ENCODE data around the gene STON2.
"Not testable (repeated sequence)": the region's sequence is repeated elsewhere in the genome, so short reads cannot be mapped to it uniquely, and the experiment has no call there.

STON2 gene

DNA sequence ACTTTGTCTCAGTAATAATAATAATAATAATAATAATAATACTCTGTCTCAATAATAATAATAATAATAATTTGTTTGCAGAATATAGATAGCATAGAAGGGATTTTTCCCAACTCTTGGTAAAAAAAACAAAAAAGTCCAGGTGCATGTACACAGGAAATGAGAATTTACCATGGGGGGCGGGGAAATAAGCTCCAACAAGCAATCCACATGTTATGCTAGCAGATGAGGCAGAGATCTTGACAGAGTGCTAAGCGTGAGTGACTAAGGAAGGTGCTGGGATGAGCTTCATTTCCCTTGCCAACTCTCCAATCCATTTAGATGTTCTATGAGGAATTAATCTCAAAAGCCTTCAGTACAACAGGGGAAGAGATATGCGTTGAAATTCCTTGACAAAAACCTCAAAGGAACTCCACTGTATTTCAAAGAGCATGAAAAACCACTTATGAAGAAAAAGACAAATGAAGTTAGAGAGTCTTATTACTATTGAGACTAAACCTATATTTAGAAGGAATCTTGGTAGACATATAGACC lies 134.4 kb downstream of the STON2 start:
- no peak for DNase-seq (ENCODE audit: low spot score)

DNA sequence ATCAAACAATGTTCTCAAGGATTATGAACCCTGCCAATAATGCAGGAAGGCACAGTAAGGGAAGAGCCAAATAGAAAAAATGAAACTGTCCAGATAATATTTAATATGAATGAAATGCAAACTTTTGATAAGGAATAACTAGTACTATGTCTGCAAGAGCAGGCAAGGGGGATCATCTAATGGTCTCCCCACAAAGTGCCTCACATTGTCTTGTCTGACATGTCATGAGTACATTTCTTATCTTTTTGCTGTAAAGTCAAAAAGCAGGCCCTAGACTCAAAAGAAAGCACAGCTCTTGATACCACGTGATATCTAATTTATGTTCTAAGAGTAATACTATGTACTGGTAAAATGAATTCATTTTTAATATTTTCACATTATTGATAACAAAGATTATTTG lies 135.5 kb downstream of the STON2 start:
- DNase-seq (ENCODE audit: low spot score): no peak

DNA sequence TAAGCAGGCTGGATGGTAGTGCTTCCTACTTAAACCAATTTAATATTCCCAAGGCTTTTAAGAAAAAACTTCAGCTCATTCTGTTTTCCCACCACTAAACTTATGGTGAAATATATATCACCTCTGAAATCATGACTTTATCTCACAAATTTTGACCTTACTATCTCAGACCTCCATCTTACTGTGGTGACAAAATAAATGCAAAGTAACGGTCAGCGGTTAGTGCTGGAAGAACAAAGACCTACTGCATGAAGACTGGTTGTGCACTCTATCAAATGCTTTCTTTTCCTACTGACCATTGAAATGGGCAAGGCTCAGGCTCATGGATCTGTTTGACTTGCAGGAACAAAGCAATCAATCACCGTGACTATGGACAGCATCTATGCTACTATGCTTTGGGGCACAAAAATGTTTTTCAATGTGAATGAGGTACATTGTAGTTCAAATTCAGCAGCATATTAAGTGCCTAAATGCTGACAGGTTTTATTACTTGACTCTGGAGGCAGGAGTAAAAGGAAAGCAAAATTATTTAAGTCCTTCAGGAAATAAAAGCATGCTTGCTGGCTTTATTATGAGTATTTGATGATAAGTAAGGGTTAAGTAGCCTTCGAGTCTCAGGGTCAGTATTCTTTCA lies 136.2 kb downstream of the STON2 start:
- DNase-seq (ENCODE audit: low spot score): no peak

DNA sequence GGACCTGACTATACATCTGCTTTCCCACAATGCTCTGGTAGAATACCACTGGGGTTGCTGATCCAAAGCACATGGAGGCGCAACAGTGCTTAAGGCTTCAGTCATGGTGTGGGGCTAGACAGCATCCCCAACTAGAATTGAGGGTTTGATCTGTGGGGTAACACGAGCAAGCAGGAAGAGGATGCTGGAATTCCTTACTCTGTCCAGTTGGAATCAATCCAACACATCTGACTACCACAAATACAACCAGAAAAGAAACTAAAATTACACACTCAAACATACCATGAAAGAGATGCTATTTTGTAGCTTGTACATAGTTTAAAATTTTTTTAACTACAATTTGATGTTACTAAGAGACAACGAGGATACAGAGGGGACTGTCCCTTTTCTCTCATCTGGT lies 138.9 kb downstream of the STON2 start:
- no peak for DNase-seq (ENCODE audit: low spot score)

DNA sequence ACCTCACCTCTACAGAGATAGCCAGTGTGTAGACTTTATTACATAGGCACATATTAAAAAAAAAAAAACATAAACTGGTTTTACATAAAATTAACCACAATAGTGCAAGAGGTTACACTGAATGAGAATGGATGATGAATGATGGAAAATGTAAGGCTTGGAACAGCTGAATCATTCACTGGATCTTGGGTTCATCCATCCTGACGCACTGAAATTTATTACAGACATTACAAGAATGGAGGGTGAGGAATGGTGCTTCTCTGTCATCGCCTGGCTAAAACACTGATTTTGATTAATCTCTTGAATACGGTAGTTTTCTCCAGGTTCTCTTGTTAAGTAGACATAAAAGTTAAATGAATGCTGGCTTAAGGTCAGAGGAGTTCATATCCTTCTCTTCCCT lies 139.4 kb downstream of the STON2 start:
- DNase-seq (ENCODE audit: low spot score): no peak

DNA sequence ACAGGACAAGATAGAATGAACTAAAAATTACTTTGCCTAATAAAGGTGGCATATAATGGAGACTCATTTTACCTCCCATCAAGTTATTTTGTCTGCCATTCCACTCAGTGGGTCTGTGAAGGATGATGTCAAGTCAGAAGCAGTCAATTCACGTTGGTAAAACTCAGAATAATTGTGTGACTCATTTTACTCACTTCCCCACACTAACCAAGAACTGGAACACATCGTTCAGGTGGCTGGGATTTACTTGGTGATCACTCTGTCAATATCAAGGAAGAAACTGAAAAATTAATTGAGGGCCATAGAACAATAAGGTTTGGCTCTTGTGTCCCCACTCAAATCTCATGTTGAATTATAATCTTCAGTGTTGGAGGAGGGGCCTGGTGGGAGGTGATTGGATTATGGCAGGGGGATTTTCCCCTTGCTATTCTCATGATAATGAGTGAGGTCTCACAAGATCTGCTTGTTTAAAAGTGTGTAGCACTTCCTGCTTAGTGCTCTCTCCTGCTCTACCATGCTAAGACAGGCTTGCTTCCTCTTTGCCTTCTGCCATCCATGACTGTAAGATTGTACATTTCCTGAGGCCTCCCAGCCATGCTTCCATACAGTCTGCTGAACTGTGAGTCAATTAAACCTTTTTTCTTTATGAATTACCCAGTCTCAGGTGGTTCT lies 143.7 kb downstream of the STON2 start:
- no peak for DNase-seq (ENCODE audit: low spot score)

DNA sequence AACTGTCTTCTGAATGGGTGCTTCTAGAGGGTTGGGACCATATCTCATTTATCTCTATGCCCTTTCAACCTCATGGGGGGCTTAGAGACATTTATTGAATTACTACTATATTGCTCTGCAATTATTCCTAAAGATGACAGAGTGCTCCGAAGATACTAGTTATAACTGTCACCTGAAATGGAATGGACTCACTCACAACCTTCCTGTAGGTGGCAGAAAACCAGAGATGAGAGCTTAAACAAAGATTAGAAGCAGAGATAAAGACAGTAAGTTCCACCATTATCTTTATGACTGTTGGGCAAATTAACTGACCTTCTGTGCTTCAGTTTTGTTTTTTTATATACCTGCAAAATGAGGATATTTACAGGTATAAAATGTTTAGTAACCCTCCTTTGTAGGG lies 147.8 kb downstream of the STON2 start:
- DNase-seq (ENCODE audit: low spot score): no peak

DNA sequence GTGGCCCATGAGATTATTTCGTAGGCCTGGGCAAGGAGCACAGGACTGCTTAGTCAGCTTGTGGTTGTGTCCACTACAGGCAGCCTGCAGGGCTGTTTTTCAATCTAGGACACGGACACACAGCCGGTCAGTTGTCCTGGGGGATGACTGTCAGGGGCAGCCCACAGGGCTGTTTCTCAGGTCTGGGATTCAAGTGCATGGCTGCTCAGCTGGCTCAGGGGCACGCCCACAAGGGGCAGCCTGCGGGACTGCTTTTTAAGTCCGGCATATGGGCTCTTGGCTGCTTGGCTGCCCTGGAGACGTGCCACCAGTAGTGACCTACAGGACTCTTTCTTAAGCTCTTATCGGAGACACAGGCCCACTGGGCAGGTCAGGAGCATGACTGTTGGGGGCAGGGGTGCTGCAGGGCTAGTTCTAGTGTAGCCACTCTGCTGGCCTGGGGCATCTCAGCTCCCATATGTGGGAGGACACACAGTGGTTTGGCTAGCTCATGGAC lies 152.8 kb downstream of the STON2 start:
- DNase-seq (ENCODE audit: low spot score): no peak

DNA sequence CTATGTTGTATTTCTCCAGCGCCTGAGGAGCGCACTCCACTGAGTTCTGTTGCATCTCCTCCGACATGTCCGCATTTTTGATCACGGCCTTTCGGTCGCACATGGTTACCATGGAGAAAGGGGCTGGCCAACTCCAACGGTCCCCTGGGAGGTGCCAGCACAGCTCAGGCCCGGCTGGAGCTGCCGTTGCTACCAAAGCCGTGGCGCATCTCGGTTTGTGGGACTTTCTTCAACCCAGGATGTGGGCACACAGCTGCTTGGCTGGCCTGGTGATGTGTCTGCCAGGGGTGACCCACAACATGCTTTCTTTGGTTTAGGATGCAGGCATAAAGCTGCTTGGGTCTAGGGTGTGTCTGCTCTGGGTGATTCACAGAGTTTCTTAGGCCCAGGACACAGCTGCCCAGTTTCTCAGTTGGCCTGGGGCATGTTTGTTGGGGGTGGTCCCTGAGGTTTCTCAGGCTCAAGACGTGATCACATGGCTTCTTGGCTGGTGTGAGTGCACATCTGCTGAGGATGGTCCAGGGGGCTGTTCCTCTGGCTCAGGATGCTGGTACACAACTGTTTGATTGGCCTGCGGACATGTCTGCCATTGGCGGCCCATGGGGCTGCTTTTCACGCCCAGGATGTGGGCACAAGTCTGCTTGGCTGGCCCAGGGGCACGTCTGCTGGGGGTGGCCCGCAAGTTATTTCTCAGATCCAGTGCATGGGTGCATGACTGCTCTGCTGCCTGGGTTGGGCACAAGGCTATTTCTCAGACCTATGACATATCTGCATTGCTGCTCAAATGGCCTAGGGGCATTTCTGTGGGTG lies 153.5 kb downstream of the STON2 start:
- no peak for DNase-seq (ENCODE audit: low spot score)

DNA sequence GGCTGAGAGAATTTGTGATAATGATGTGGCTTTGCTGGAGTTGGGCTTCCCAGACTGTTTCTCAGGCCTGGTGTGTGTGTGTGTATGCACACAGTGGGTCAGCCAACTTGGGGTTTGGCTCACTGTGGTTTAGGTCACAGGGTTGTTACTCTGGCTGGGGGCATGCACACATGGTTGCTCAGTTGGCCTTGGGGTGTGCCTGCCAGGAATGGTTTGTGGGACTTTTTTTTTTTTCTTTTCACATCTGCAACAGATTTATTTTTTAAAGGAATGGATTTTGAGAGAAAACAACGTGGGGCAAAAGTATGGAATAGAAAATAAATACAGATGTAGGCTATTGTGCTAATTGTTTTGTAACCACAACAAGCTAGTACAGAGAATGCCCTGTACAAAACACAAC lies 154.4 kb downstream of the STON2 start:
- no peak for DNase-seq (ENCODE audit: low spot score)

DNA sequence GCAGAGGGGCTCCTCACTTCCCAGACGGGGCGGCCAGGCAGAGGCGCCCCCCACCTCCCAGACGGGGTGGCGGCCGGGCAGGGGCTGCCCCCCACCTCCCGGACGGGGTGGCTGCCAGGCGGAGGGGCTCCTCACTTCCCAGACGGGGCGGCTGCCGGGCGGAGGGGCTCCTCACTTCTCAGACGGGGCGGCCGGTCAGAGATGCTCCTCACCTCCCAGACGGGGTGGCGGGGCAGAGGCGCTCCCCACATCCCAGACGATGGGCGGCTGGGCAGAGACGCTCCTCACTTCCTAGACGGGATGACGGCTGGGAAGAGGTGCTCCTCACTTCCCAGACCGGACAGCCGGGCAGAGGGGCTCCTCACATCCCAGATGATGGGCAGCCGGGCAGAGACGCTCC lies 155.7 kb downstream of the STON2 start:
- not testable (repeated sequence) for DNase-seq (ENCODE audit: low spot score)

DNA sequence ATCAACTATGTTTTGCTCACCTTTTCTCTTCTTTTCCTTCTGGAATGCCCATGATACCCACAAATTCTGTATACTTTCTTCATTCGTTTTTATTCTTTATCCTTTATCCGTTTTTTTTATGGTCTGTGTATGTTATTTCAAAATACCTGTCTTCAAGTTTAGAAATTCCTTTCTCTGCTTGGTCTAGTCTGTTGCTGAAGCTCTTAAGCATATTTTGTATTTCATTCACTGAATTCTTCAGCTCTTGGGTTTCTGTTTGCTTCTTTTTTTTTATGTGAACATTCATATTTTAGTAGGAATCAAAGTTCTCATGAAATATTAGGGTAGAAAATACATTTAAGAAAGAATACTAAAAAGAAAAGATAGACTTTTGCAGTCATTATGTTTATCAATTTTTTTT lies 156.6 kb downstream of the STON2 start:
- DNase-seq (ENCODE audit: low spot score): no peak

DNA sequence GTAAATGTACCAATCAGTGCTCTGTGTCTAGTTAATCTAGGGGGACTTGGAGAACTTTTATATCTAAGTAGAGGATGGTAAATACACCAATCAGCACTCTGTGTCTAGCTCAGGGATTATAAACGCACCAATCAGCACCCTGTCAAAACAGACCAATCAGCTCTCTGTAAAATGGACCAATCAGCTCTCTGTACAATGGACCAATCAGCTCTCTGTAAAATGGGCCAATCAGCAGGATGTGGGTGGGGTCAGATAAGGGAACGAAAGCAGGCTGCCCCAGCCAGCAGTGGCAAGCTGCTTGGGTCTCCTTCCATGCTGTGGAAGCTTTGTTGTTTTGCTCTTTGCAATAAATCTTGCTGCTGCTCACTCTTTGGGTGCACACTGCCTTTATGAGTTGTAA lies 163.3 kb downstream of the STON2 start:
- not testable (repeated sequence) for DNase-seq (ENCODE audit: low spot score)

DNA sequence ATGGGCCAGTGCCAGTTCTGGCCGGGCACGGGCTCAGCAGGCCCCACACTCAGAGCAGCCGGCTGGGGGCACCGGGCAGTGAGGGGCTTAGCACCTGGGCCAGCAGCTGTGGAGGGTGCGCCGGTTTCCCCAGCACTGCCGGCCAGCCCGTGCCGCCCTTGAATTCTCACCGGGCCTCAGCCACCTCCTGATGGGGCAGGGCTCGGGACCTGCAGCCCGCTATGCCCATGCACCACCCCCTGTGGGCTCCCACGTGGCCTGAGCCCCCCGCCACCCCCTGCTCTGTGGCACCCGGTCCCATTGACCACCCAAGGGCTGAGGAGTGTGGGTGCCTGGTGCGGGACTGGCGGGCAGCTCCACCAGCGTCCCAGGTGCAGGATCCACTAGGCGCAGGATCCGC lies 164.0 kb downstream of the STON2 start:
- DNase-seq (ENCODE audit: low spot score): no peak

DNA sequence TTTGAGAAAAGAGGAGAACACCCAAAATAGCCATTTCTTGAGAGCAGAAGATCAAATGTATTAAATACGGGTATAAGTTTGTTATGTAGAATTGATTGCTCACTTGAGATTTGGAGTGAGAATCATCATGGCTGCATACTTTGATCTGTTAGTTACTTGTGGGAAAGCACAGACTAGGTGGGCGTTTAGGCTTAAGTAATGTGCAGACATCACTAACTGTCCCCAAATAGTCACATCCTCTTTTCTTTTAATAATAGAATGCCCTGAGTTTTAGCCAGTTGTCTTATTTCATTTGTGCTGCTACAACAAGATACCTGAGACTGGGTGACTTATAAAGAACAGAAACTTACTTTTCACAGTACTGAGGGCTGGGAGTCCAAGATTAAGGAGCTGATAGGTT lies 165.0 kb downstream of the STON2 start:
- no peak for DNase-seq (ENCODE audit: low spot score)

DNA sequence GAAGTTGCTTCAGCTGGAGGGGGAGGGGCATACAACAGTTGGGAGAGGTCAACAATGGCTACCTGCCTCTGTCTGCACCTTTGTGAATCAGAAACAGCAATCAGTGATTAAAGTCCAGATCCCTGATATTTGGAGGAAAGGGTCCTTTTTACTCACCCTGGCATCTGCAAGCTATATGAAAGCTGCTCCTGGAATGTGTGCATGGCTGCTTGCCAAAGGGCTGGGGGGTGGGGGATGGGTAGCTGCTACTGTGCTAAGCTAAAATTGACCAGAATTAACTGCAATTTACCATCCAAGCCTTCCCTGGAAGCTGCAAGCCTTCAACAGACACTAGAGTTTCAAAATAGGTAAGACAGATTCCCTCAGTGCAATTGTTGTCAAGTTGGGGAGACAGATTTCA lies 165.8 kb downstream of the STON2 start:
- no peak for DNase-seq (ENCODE audit: low spot score)

DNA sequence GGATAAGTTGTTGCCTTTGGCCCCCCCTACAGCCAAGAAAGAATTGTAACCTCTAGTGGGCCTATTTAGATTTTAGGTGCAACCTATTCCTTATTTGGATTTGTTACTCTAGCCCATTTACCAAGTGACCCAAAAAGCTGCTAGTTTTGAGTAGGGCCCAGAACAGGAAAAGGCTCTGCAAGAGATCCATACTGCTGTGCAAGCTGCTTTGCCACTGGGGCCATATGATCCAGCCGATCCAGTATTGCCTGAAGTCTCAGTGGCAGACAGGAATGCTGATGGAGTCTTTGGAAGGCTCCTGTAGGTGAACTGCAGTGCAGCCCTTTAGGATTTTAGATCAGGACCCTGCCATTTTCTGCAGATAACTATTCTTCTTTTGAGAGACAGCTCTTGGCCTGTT lies 166.5 kb downstream of the STON2 start:
- no peak for DNase-seq (ENCODE audit: low spot score)

DNA sequence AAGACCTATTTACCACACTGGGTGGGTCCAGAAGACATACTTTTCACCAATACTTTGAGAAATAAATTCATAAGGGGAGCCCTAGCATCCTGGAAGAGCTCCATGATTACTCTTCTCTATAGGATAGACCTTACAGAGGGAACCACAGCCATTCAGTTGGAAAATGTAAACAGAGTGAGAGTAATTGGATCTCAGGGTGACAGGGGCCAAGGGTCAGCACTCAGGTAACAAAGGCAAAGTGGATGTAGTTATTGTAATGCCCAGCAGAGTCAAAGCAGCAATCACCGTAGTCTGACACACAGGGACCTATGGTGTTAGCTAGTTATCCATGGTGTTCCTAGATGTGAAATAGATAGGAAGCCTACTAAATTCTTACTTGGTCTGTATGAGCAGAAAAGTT lies 168.6 kb downstream of the STON2 start:
- no peak for DNase-seq (ENCODE audit: low spot score)

DNA sequence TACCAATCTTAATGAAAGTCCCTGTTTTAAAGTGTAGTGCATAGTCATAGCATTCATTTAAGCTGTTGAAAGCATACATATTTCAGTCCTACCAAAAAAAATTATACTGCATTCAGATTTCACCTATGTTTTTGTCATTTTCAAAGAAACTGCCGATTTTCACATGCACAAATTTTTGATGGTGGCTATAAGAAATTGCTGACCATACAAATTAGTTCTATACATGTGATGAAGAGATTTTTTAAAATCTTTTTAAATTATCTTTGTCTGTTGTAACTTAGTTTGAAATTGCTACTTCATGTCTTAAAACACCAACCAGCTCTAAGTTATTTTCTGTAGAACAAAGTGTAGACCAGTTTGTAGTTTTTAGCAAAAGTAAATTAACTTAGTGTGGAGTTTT lies 175.9 kb downstream of the STON2 start:
- DNase-seq (ENCODE audit: low spot score): no peak

DNA sequence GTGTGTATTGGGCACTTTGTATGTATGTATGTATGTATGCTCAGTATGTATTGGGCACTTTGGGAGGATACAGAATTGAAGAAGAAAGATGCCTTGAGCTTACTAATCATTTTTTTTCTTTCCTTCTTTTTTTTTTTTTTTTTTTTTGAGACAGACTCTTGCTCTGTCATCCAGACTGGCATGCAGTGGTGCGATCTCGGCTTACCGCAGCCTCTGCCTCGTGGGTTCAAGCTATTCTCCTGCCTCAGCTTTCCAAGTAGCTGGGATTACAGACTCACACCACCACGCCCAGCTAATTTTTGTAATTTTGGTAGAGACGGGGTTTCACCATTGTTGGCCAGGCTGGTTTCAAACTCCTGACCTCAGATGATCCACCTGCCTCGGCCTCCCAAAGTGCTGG lies 176.3 kb downstream of the STON2 start:
- not testable (repeated sequence) for DNase-seq (ENCODE audit: low spot score)

DNA sequence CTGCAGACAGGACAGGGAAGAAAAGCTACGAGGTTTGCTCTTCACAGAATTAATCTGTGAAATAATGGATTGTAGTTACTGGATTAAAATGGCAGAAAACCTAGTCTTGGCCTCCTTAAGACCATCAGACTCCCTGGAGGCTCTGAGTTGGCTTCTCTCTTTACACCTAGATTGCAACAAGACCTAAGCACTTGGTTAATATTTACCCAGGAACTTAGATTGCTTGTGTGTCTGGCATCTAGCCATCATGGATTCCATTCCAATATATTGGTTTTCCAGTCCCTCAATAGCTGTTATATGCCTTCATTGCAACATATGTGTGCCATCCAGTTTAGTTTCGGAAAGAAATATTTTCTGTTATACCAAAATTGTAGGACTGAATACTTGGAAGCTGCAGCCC lies 177.4 kb downstream of the STON2 start:
- DNase-seq (ENCODE audit: low spot score): no peak

DNA sequence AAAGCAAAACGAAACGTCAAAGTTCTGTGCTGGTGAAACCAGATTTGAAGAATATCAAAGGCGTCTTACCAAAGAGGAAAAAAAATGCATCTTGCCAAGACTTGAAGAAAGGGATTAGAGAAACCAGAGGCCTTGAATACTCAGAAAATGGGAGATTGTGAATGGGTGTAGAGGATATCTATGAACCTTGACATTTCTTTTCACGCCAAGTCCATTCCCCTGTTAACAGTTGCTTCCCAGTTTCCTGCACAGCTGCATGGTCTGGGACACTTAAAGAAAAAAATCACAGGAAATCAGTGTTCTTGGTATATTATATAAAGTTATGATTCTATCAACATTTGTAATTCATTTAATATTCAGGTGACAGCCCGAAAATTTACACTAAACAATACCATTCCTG lies 178.0 kb downstream of the STON2 start:
- DNase-seq (ENCODE audit: low spot score): no peak

DNA sequence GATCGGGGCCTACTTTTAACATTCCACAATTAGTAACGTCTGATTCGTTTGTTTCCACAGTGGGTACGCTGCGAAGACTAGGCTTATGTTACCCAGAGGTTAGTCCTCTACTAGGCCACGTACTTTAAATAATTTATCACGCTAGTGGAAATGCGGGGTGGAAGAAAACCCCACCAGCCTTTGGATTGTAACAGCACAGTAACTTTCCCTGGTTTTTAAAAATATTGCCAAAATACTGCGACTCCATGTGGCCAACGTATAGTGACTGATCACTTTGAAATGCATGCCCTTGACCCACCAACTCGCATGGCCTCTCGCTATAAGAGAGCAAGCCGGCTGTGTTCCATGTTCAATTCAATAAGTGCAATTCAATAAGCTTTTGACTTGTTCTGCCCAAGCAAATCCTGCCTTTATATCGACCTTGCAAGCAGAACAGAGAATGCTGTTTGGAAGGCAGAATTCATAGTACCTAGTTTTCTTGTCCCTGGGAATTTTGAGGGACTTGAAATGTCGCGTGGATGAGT lies 178.5 kb downstream of the STON2 start:
- no peak for DNase-seq (ENCODE audit: low spot score)
